T-helper 2 cell treated with Interferon-gamma antibody and Interleukin-4, amounts not matched to agents 5 μg/mL and 100 μg/mL, for 36 hours (primary cell): ENCODE data around the gene GLIS2.

Source experiments
- DNase-seq: peaks from one replicate; pipeline ENCODE4 v3.0.0; 2021; ENCODE audit warnings: low spot score
- H3K27ac Mint-ChIP-seq: one replicate; pipeline ENCODE4 v1.8.0; 2021; ENCODE audit warnings: mild to moderate bottlenecking, mixed read lengths
- H3K27me3 Mint-ChIP-seq: one replicate; pipeline ENCODE4 v1.8.0; 2021; ENCODE audit warnings: low read depth, mixed read lengths
- H3K36me3 Mint-ChIP-seq: one replicate; pipeline ENCODE4 v1.8.0; 2021; ENCODE audit warnings: low read depth, mixed read lengths
- H3K4me1 Mint-ChIP-seq: one replicate; pipeline ENCODE4 v1.8.0; 2021; ENCODE audit warnings: low read depth, mixed read lengths
- H3K4me3 Mint-ChIP-seq: one replicate; pipeline ENCODE4 v1.8.0; 2022; ENCODE audit warnings: mild to moderate bottlenecking, moderate library complexity, mixed read lengths
- H3K9me3 Mint-ChIP-seq: one replicate; pipeline ENCODE4 v1.8.0; 2021; ENCODE audit warnings: mixed read lengths

The GLIS2 gene

DNA sequence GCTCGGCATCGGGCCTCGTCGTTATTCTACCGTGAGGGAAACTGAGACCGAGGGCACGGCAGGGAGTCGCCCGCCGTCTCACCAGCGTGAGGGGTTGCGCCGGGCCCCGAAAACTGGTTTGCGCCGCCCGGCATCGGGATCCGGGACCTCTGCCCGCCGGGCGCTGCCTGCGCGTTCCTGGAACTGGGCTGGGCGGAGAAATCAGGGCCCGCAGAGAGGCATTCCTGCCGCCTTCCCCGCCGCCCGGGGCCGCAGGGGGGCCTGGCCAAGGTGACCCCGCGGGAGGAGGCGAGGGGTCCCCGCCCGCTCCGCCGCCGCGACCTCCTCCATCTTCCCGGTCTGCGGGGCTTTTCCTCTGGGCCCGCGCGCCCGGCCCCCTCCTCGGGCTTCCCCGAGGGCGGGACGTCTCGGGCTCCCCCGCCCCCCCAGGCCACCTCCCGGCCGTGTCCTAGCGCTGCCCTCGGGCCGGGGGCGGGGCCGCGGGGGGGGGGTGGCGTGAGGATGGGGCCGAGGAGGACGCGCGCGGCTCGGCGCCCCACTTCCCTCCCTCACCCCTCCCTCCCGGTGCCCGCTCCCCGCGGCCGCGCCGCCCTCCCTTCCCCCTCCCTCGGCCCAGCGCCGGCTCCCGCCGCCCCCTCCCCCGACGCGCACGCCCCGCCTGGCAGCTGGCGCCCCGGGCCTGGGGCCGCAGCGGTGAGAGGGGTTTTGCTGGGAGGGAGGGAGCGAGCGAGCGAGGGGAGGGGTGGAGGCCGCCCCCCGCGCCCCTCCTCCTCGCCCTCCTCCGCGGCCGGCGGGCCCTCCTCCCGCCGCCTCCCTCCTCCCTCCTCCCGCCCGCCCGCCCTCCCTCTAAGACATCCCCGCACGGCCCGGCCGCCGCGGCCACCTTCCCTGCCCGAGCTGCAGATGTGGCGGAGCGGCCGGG, at the start of gene GLIS2:
GLIS2 (plus strand) TSS at position 882 of the 922 bp plus-strand sequence. CDS start 16,214 bp downstream, outside the sequence.
- H3K4me3 Mint-ChIP-seq, result peak within 1 kb of the TSS; percentile 88
- peaks cover 22% of the 10 kb centered on the region for H3K27me3 Mint-ChIP-seq
- DNase-seq, result peak; percentile 34
- H3K36me3 Mint-ChIP-seq, result peaks cover 2% of the 10 kb centered on the region
- H3K9me3 Mint-ChIP-seq, result no peaks in the 10 kb centered on the region
- peak within 1 kb of the TSS; percentile 88 for H3K27ac Mint-ChIP-seq
- H3K4me1 Mint-ChIP-seq, result peaks cover 17% of the 10 kb centered on the region

DNA sequence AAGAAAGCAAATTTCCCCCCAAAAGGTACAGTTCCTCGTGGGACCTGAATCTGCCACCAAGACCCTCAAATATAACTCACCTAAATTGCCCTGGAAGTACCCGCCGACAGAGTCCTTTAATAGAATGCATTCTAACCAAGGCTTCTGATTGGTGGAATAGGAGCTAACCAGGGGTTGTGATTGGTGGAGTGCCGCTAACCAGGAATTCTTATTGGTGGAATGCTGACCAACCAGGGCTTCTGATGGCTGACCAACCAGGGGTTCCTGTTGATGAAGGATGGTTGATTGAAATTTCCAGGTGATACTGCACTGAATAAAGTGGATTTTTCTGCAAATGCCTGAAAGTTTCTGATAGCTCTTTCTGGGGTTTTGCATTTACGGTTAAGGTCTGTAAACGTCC, 49.5 kb upstream of the GLIS2 start:
- H3K4me3 Mint-ChIP-seq, result no peak overlapping the region
- no peak overlapping the region for H3K27ac Mint-ChIP-seq
- no peaks in the 10 kb centered on the region for H3K9me3 Mint-ChIP-seq

DNA sequence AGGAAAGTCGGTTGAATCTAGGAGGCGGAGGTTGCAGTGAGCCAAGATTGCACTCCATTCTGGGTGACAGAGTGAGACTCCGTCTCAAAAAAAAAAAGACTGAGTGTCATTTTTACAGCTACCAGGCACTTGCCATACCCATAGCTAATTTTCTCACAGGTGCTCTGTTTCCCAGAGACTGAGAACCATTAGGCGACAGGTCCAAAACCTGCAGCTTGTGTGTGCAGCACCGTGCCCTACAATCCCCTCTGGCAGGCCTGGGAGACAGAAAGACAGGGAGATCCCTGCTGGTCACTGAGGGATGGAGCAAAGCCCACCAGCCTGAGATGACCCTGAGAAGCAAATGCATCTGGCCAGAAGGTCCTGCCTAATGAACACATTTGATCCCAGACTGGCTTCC, 45.8 kb upstream of the GLIS2 start:
- DNase-seq, result no peak
- Mint-ChIP-seq H3K4me3 (peak overlapping the region; percentile 34), H3K27ac (no peak overlapping the region), H3K4me1 (peaks cover 6% of the 10 kb centered on the region), H3K9me3 (no peaks in the 10 kb centered on the region), H3K36me3 (no peaks in the 10 kb centered on the region), H3K27me3 (no peaks in the 10 kb centered on the region)

More for the DNA sequence above, 49.5 kb upstream of the GLIS2 start:
- Mint-ChIP-seq H3K36me3 (peaks cover 10% of the 10 kb centered on the region), H3K27me3 (no peaks in the 10 kb centered on the region), H3K4me1 (peaks cover 7% of the 10 kb centered on the region)
- no peak for DNase-seq

DNA sequence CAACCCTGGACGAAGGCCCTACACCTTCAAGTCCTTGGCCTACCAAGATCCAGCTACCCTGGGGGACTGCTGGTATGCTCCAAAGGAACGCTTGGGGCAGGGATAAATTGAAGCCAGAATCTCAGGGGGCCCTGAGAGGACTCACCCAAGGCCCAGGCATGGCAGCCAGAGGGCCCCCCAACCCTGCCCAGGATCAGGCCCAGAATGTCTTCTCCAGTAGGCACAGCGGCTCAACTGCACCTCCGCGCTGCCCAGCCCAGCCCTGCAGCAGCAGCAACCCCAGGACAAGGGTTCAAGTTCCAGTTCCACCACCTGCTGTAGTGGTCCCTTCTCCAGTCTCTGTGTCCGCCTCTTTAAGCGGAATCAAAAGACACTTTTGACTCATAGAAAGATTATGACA, 45.3 kb upstream of the GLIS2 start:
- DNase-seq, result no peak
- no peaks in the 10 kb centered on the region for H3K27me3 Mint-ChIP-seq
- H3K4me1 Mint-ChIP-seq, result peaks cover 8% of the 10 kb centered on the region
- no peaks in the 10 kb centered on the region for H3K9me3 Mint-ChIP-seq
- peak overlapping the region; percentile 88 for H3K27ac Mint-ChIP-seq
- peak overlapping the region; percentile 88 for H3K4me3 Mint-ChIP-seq
- no peaks in the 10 kb centered on the region for H3K36me3 Mint-ChIP-seq

DNA sequence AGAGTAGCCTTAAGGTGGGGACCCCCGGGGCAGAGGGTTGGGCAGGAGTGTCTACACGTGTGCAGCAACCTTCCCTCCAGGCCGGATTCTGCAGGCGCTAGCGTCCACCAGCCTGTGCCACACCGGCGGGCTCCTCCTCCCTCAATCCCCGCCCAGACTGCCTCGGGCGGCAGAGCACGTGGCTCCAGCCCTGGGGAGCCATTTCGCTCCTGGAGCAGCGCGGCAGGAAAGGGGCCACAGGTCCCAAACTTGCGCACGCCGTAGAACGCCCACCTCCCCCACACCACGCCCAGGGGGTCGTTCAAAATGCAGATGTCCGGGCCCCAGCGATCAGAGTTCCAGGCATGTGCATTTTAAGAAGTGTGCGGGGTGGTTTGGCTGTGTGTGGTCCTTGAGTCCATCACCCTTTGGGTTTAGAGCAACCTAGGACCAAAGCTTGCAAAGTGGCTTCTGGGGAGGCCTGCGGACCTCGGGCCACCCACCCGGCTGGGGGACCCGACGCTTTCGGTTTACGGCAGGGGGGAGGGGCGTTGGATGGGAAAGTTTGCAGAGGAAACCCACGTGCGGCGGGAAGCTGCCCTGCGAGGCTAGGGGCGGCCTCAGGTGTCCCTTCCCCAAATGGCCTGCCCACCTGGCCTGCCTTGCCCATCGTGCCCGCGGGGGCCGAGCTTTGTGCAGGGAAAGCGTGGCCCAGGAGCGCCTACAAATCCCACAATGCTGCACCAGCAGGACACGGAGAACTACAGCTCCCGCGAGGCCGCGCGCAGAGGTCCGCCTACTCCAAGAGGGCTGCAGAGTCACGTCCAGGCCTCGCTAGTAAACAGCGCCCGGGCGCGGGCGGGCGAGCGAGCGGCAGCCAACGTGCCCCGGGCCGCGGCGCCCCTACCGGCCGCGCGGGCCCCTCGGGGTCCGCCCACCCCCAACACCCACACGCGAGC, 44.4 kb upstream of the GLIS2 start:
- no peaks in the 10 kb centered on the region for H3K9me3 Mint-ChIP-seq
- no peaks in the 10 kb centered on the region for H3K27me3 Mint-ChIP-seq
- H3K27ac Mint-ChIP-seq, result peak overlapping the region; percentile 88
- peak overlapping the region; percentile 88 for H3K4me3 Mint-ChIP-seq
- H3K4me1 Mint-ChIP-seq, result peaks cover 8% of the 10 kb centered on the region
- H3K36me3 Mint-ChIP-seq, result no peaks in the 10 kb centered on the region
- peak; percentile 90 for DNase-seq

DNA sequence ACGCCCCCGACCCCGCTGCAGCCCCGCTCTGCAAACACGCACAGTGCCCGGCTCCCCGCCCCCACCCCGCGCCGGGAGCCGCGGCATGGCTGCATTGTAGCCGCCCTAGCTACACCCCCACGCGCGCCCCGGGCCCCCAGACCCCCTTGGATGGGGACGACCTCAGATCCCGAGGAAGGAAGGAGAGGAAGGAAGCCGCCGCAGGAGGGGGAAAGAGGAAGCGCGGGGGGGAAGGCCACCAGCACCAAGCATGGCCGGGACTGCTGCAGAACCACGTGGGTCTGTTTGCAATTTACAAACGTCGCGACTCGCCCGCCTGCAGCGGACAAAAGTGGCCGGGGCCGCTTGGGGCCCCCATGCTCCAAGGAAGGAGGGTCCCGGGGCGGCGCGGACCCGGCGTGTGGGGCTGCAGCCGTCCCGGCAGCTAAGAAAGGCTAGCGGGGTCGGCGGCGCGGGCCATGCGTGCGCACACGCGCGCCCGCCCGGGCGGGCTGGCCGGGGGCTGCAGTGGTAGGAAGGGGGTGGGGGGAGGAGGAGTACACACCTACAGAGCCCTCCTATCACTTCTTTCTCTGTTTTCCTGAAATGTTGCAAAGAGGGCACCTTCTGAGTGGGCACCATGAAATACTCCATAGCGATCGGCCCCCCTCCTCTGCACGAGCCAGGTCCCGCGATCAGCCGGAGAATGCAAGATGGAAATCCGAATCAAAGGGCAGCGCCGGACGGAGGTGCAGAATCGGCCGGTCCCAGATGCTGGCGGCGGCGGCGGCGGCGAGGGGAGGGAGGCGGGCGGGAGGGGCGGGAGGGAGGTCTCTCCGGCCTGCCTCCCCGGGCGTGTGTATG, 43.5 kb upstream of the GLIS2 start:
- Mint-ChIP-seq H3K4me1 (peaks cover 8% of the 10 kb centered on the region), H3K27ac (peak overlapping the region; percentile 90), H3K27me3 (no peaks in the 10 kb centered on the region), H3K9me3 (no peaks in the 10 kb centered on the region), H3K36me3 (no peaks in the 10 kb centered on the region), H3K4me3 (peak overlapping the region; percentile 91)
- peak; percentile 8 for DNase-seq

DNA sequence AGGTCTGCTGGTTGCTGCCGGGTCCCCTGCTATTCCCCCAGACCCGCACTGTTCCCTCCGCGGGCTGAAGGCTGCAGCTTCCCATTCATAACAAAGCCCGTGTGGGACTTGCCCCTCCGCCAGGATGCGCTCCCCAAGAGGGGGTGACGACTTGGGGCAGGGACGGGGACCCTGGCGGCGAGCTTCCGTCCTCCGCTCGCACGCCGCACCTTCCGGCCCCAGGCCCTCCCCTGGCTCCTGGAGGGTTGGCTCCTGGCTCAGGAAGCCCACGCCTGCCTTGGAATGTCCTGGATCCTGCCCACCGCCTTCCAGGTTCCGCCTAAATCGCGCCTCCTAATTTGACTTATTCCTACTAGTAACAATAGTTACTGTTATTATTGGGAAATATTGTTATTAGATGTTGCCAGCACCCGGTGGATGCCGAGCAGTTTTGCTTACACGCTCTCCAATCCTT, 42.0 kb upstream of the GLIS2 start:
- H3K4me1 Mint-ChIP-seq, result peaks cover 8% of the 10 kb centered on the region
- H3K4me3 Mint-ChIP-seq, result peak overlapping the region; percentile 82
- no peaks in the 10 kb centered on the region for H3K36me3 Mint-ChIP-seq
- DNase-seq, result no peak
- H3K27me3 Mint-ChIP-seq, result no peaks in the 10 kb centered on the region
- H3K9me3 Mint-ChIP-seq, result no peaks in the 10 kb centered on the region
- H3K27ac Mint-ChIP-seq, result peak overlapping the region; percentile 68

DNA sequence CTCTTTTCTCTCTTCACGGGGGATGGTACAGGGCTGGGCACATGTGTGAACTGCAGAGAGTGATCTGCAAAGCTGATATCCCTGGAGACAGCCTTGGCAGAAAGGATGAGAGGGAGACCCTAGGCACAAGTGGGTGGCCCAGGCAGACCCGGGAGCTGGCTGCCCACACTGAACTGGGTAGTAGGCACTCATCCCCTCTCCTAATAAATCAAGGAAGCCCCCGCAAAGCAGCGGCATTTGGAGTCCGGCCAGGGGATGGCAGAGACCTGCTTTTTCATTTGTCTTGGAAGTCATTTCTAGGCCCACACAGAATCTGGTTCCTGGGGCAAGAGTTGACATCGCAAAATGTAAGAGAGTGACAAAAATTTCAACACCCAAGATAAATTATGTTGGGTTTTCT, 40.0 kb upstream of the GLIS2 start:
- Mint-ChIP-seq H3K9me3 (peaks cover 3% of the 10 kb centered on the region), H3K4me3 (peak overlapping the region; percentile 13), H3K27me3 (no peaks in the 10 kb centered on the region), H3K4me1 (peaks cover 5% of the 10 kb centered on the region), H3K36me3 (no peaks in the 10 kb centered on the region), H3K27ac (no peak overlapping the region)
- no peak for DNase-seq

DNA sequence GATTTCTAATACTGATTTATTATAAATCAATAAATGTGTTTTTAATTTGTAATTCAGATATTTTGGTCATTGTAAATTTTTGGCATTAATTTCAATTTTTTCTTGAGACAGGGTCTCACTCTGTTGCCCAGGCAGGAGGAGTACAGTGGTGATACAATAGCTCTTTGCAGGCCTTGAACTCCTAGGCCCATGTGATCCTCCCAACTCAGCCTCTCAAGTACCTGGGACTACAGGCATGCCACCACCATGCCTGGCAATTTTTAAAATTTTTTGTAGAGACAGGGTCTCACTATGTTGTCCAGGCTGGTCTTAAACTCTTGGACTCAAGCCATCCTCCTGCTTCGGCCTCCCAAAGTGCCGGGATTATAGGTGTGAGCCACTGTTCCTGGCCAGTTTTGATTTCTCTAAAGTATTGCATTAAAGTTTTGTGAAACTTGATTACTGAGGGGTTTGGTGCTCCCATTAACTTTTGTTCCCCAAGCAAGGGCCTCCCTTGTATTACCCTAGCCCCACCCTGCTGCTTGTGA, 37.8 kb upstream of the GLIS2 start:
- no peak for DNase-seq
- Mint-ChIP-seq H3K9me3 (peaks cover 4% of the 10 kb centered on the region), H3K4me1 (peaks cover 7% of the 10 kb centered on the region), H3K27me3 (no peaks in the 10 kb centered on the region), H3K4me3 (no peak overlapping the region), H3K27ac (no peak overlapping the region), H3K36me3 (no peaks in the 10 kb centered on the region)

DNA sequence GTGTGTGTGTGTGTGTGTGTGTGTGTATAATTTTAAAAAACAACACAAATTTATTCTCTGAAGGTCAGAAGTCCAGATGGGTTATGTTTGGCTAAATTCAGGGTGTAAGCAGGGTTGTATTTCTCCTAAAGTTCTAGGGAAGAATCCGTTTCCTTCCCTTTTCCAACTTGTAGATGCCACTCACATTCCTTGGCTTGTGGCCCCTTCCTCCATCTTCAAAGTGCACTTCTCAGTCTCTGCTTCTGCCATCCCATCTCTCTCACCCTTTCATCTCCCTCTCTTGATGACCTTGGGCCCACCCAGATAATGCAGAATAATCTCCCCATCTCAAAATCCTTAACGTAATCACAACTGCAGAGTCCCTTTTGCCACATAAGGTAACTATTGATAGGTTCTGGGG, 35.2 kb upstream of the GLIS2 start:
- Mint-ChIP-seq H3K9me3 (peaks cover 4% of the 10 kb centered on the region), H3K4me1 (peaks cover 2% of the 10 kb centered on the region), H3K4me3 (no peak overlapping the region), H3K27ac (no peak overlapping the region), H3K36me3 (no peaks in the 10 kb centered on the region), H3K27me3 (no peaks in the 10 kb centered on the region)
- no peak for DNase-seq

DNA sequence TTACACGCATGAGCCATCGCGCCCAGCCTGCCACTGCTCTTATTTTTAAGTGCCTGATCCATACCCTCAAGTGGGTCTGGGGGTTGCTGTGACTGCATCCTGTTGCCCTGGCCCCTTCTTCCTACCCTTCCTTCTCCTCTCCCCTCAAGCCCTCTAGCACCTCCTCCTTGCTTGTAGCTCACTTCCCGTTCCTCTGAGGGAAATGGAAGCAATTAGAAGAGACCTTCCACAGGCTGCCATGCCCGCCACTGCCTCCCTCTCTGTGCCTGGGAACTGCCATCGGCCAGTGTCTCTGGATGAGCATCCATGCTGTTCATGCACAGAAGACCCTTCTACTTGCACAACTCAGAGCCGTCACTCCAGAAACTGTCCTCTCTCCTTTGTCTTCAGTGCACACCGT, 32.4 kb upstream of the GLIS2 start:
- no peak for DNase-seq
- peaks cover 4% of the 10 kb centered on the region for H3K9me3 Mint-ChIP-seq
- peaks cover 7% of the 10 kb centered on the region for H3K4me1 Mint-ChIP-seq
- no peak overlapping the region for H3K4me3 Mint-ChIP-seq
- H3K27ac Mint-ChIP-seq, result no peak overlapping the region
- no peaks in the 10 kb centered on the region for H3K36me3 Mint-ChIP-seq
- H3K27me3 Mint-ChIP-seq, result no peaks in the 10 kb centered on the region

DNA sequence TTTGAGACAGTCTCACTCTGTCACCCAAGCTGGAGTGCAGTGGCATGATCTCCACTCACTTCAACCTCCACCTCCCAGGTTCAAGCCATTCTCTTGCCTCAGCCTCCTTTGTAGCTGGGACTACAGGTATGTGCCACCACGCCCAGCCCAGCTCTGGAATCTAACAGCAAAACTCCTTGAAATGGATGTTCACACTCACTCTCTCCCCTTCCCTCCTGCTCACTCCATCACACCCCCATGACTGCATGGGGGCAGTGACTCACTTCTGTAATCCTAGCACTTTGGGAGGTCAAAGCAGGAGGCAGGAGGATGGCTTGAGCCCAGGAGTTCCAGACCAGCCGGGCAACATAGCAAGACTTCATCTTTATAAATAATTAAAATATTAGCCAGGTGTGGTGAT, 31.9 kb upstream of the GLIS2 start:
- no peak overlapping the region for H3K4me3 Mint-ChIP-seq
- no peaks in the 10 kb centered on the region for H3K27me3 Mint-ChIP-seq
- no peak for DNase-seq
- H3K4me1 Mint-ChIP-seq, result peaks cover 7% of the 10 kb centered on the region
- no peak overlapping the region for H3K27ac Mint-ChIP-seq
- H3K9me3 Mint-ChIP-seq, result peaks cover 4% of the 10 kb centered on the region
- H3K36me3 Mint-ChIP-seq, result no peaks in the 10 kb centered on the region

DNA sequence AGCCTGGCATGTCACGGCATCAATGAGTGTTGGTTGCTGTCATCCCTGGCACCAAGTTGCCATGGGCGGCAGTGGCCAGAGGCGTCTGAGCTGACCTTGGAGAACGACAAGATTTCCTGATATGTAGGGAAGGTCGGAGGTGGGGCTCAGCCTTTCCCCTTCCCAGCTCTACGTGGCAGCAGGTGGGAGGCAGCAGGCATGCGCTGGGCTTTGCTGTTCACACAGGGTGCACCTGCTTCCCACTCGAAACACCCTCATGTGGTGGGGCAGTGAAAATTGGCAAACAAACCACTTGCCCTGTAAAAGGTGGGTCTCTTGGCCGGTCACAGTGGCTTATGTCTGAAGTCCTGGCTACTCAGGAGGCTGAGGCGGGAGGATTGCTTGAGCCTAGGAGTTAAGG, 30.7 kb upstream of the GLIS2 start:
- Mint-ChIP-seq H3K4me3 (no peak overlapping the region), H3K36me3 (no peaks in the 10 kb centered on the region), H3K4me1 (peaks cover 7% of the 10 kb centered on the region), H3K27me3 (no peaks in the 10 kb centered on the region), H3K9me3 (peaks cover 4% of the 10 kb centered on the region), H3K27ac (no peak overlapping the region)
- no peak for DNase-seq
